HCT116 (cell line): ENCODE results near the gene C3AR1. TPM values are rescaled to one million over a fixed set of nuclear protein-coding genes. Genes with fewer than 3 reads are reported as not detected.

Experiments
- ATAC-seq: fragments of 200-7000 bp; cut with Tn5 transposase; 2 replicates; pipeline ENCODE4 v1.9.1; 2020; ENCODE audit warnings: mild to moderate bottlenecking, moderate library complexity
- BruUV-seq: library from RNA; stranded (reverse); fragments of 400-500 nt; replicated peaks from 2 replicates; lab custom pipeline; 2021; lab: Mats Ljungman, UMichigan
- CTCF ChIA-PET: fragments of 300-600 bp; sonication (Branson Sonifier 250); formaldehyde crosslinking; loops from one replicate; lab custom pipeline; 2021; ENCODE audit warnings: antibody characterized with exemption; lab: Charles Lee
- POLR2A ChIA-PET: fragments of 300-600, 350-600 bp; sonication (Branson Sonifier 250); formaldehyde crosslinking; loops from one replicate; lab custom pipeline; 2021; ENCODE audit warnings: antibody characterized with exemption; lab: Charles Lee
- RAD21 ChIA-PET, 2 experiments: fragments of 300-600 bp; sonication (Branson Sonifier 250); formaldehyde crosslinking; loops; one replicate each; lab custom pipeline; 2023; ENCODE audit warnings: low total read pairs in 2 of 2; ENCODE audit not compliant: uncharacterized antibody in 2 of 2, unreplicated experiment in 2 of 2, low non-redundant PET in 1 of 2; lab: Charles Lee
- DNase-seq: peaks from one replicate; pipeline ENCODE4 v3.0.0-alpha.2; 2010; ENCODE audit warnings: low read depth, low spot score
- H2AFZ ChIP-seq: fragments of 200-600 bp; shearing (Covaris generic), sonication (generic); 2 replicates; pipeline ENCODE4 v1.6.1; 2017; ENCODE audit warnings: low read depth, mixed run types, mixed read lengths, antibody characterized with exemption, low read length; ENCODE audit not compliant: poor library complexity, severe bottlenecking
- H3K27ac ChIP-seq: 2 replicates; pipeline ENCODE4 v1.5.1; 2012; ENCODE audit warnings: low read depth, low read length
- H3K27me3 ChIP-seq: fragments of 200-600 bp; sonication (generic); 2 replicates; pipeline ENCODE4 v1.6.1; 2016; ENCODE audit warnings: mixed run types, low read length, mixed read lengths; ENCODE audit not compliant: insufficient read depth
- H3K36me3 ChIP-seq, 2 experiments: fragments of 200-500 bp in 1 of 2; fragments of 200-600 bp in 1 of 2; sonication (Bioruptor generic) in 1 of 2; sonication (generic) in 1 of 2; 2 replicates each; pipeline versions ENCODE4 v1.5.1 to v1.6.1; 2014 to 2016; ENCODE audit warnings: low read length in 2 of 2, inconsistent platforms in 1 of 2, mixed read lengths in 1 of 2, mixed run types in 1 of 2; ENCODE audit not compliant: insufficient read depth in 2 of 2, control insufficient read depth in 1 of 2
- H3K4me1 ChIP-seq, 2 experiments: fragments of 200-600 bp in 1 of 2; sonication (generic) in 1 of 2; 2 replicates each; pipeline versions ENCODE4 v1.5.1 to v1.6.1; 2012 to 2017; ENCODE audit warnings: low read length in 2 of 2, inconsistent platforms in 1 of 2, mild to moderate bottlenecking in 1 of 2, mixed read lengths in 1 of 2, mixed run types in 1 of 2, moderate library complexity in 1 of 2; ENCODE audit not compliant: insufficient read depth in 2 of 2, control insufficient read depth in 1 of 2
- H3K4me2 ChIP-seq: fragments of 200-600 bp; sonication (generic); 2 replicates; pipeline ENCODE4 v1.6.1; 2017; ENCODE audit warnings: mixed run types, low read length, mixed read lengths
- H3K4me3 ChIP-seq, 2 experiments: fragments of 200-600 bp in 1 of 2; sonication (generic) in 1 of 2; replicated peaks in 1 of 2; 2 replicates each; pipeline ENCODE4 v1.5.1; 2011 to 2016; ENCODE audit warnings: low read length in 2 of 2, control low read depth in 1 of 2, low read depth in 1 of 2, mild to moderate bottlenecking in 1 of 2, mixed read lengths in 1 of 2, mixed run types in 1 of 2
- H3K79me2 ChIP-seq: fragments of 200-600 bp; sonication (generic); 2 replicates; pipeline ENCODE4 v1.6.1; 2017; ENCODE audit warnings: mild to moderate bottlenecking, mixed run types, low read length, moderate library complexity, mixed read lengths; ENCODE audit not compliant: insufficient read depth
- H3K9ac ChIP-seq: fragments of 200-600 bp; sonication (generic); 2 replicates; pipeline ENCODE4 v1.6.1; 2016; ENCODE audit warnings: low read length, mixed read lengths
- H3K9me2 ChIP-seq: fragments of 200-600 bp; sonication (generic), shearing (Covaris generic); 2 replicates; pipeline ENCODE4 v1.6.1; 2017; ENCODE audit warnings: mixed run types, mild to moderate bottlenecking, moderate library complexity; ENCODE audit not compliant: insufficient read depth
- H3K9me3 ChIP-seq, 2 experiments: fragments of 200-500 bp in 1 of 2; fragments of 200-600 bp in 1 of 2; sonication (Bioruptor generic) in 1 of 2; sonication (generic) in 1 of 2; 2 replicates each; pipeline ENCODE4 v1.6.1; 2014 to 2017; ENCODE audit warnings: low read length in 2 of 2, mixed read lengths in 2 of 2, inconsistent platforms in 1 of 2, low read depth in 1 of 2, mild to moderate bottlenecking in 1 of 2, mixed run types in 1 of 2, moderate library complexity in 1 of 2; ENCODE audit not compliant: control insufficient read depth in 1 of 2, insufficient read depth in 1 of 2
- H4K20me1 ChIP-seq: fragments of 200-600 bp; sonication (generic), shearing (Covaris generic); 2 replicates; pipeline ENCODE4 v1.6.1; 2017; ENCODE audit warnings: mixed run types, mild to moderate bottlenecking, moderate library complexity; ENCODE audit not compliant: insufficient read depth
- CEBPB ChIP-seq: IDR thresholded peaks from 2 replicates; pipeline ENCODE4 v1.6.1; 2012; ENCODE audit warnings: low read depth
- CTCF ChIP-seq, 3 experiments: fragments of 200-600 bp in 1 of 3; sonication (generic) in 1 of 3; IDR thresholded peaks in 2 of 3; conservative IDR thresholded peaks in 1 of 3; 2 replicates each; pipeline ENCODE4 v1.5.1; 2012 to 2017; ENCODE audit warnings: low read depth in 2 of 3, low read length in 2 of 3, antibody characterized with exemption in 1 of 3, borderline replicate concordance in 1 of 3, control low read depth in 1 of 3, mild to moderate bottlenecking in 1 of 3, mixed read lengths in 1 of 3, mixed run types in 1 of 3, moderate library complexity in 1 of 3; ENCODE audit not compliant: insufficient read depth in 1 of 3
- FOSL1 ChIP-seq: IDR thresholded peaks from 2 replicates; pipeline ENCODE4 v1.6.1; 2012; ENCODE audit warnings: low read depth
- JUND ChIP-seq: IDR thresholded peaks from 2 replicates; pipeline ENCODE4 v1.6.1; 2012
- MAX ChIP-seq: IDR thresholded peaks from 2 replicates; pipeline ENCODE4 v1.6.1; 2012
- RAD21 ChIP-seq: IDR thresholded peaks from 2 replicates; pipeline ENCODE4 v1.6.1; 2012; ENCODE audit warnings: low read depth, mild to moderate bottlenecking
- TCF7L2 ChIP-seq: IDR thresholded peaks from 2 replicates; pipeline ENCODE4 v1.7.0; 2011; ENCODE audit warnings: borderline replicate concordance, inconsistent platforms; ENCODE audit not compliant: insufficient read depth, insufficient read length; ENCODE audit errors: extremely low read depth
- intact Hi-C: fragments of 100-400 bp; cut with micrococcal nuclease; formaldehyde crosslinking; loops from 2 replicates; pipeline ENCODE4 v1.10.0; 2022
- total RNA-seq: library from RNA; stranded (reverse); gene quantifications from one replicate; pipeline ENCODE4 v1.2.1, GENCODE V29; 2021; ENCODE audit not compliant: unreplicated experiment

The C3AR1 gene
- total RNA-seq, 1 experiment from 2014 or later = not detected

GRCh38 chr12:8078398-8078797 is 12.2 kb upstream of the C3AR1 start:
- no peak overlapping the region for H3K9ac ChIP-seq
- no peaks in the 10 kb centered on the region for H3K9me2 ChIP-seq
- H3K36me3 ChIP-seq = no peaks in the 10 kb centered on the region
- no peak overlapping the region for H3K27ac ChIP-seq
- no peaks in the 10 kb centered on the region for H3K9me3 ChIP-seq
- no peak overlapping the region for H3K4me3 ChIP-seq
- TF ChIP-seq CEBPB (no peak), RAD21 (peak; percentile 75), CTCF (IDR thresholded peaks at IDR 0.05 in 2 of 3, conservative IDR thresholded peaks at IDR 0.05 in 1 of 3; ENCODE audit: borderline replicate concordance in 1 of 3, insufficient read depth in 1 of 3, low read depth in 2 of 3, low read length in 2 of 3) (peak; percentile 47 to 71 (median 48); a peak in 5 of 6 replicates)
- intact Hi-C loops = loop anchor here (2.0 to 10.0 kb wide), 3 partner anchors 32 to 246 kb away; partner anchors contain the start of gene SLC2A3
- peaks cover 7 to 22% of the 10 kb centered on the region in 2 experiments for H3K4me1 ChIP-seq
- ATAC-seq = peak; percentile 34; the same call in 1 of the 2 replicates
- H3K4me2 ChIP-seq = no peak overlapping the region
- no peaks in the 10 kb centered on the region for H3K27me3 ChIP-seq
- H2AFZ ChIP-seq = no peak overlapping the region
- H4K20me1 ChIP-seq = no peaks in the 10 kb centered on the region
- CTCF ChIA-PET = interaction anchor here (0.7 to 2.6 kb wide), 11 partner anchors 33 to 436 kb away, joined by 3 to 35 read pairs (median 8); no protein-coding TSS in a partner anchor
- peak; percentile 50 for DNase-seq
- POLR2A ChIA-PET = interaction anchor here (0.8 kb wide), 1 partner anchor 9 kb away, joined by 3 read pairs; no protein-coding TSS in a partner anchor
- no TSS peak for BruUV-seq
- RAD21 ChIA-PET = interaction anchor here (0.7 to 2.0 kb wide), 3 partner anchors 40 to 145 kb away, joined by 3 to 4 read pairs (median 4); no protein-coding TSS in a partner anchor
- peaks cover 12% of the 10 kb centered on the region for H3K79me2 ChIP-seq

GRCh38 chr12:8077207-8077606 is 11.0 kb upstream of the C3AR1 start:
- peak overlapping the region; percentile 5; the same call in 1 of the 2 replicates for H3K4me2 ChIP-seq
- ATAC-seq = no peak

More at GRCh38 chr12:8077207-8077606, 11.0 kb upstream of the C3AR1 start:
- Histone ChIP-seq H3K27ac (no peak overlapping the region), H3K27me3 (no peaks in the 10 kb centered on the region), H3K9ac (no peak overlapping the region), H2AFZ (no peak overlapping the region), H3K79me2 (peaks cover under 1% of the 10 kb centered on the region; the same call in 1 of the 2 replicates), H3K4me1 (peaks cover 7 to 17% of the 10 kb centered on the region in 2 experiments), H3K9me3 (no peaks in the 10 kb centered on the region), H4K20me1 (no peaks in the 10 kb centered on the region), H3K4me3 (no peak overlapping the region), H3K9me2 (no peaks in the 10 kb centered on the region), H3K36me3 (no peaks in the 10 kb centered on the region)
- no peak for DNase-seq
- TF ChIP-seq MAX (no peak), TCF7L2 (peak; percentile 54), JUND (peak; percentile 25; the same call in 1 of the 2 replicates), FOSL1 (peak; percentile 44; the same call in 1 of the 2 replicates)
- BruUV-seq = no TSS peak
- ChIA-PET RAD21 (interaction anchor here in 1 of 2 experiments (2.0 kb wide), 1 partner anchor 144 kb away, joined by 4 read pairs; no protein-coding TSS in a partner anchor), CTCF (interaction anchor here (1.2 to 2.6 kb wide), 4 partner anchors 29 to 434 kb away, joined by 3 to 35 read pairs (median 8); no protein-coding TSS in a partner anchor), POLR2A (no interaction called here)
- intact Hi-C loops = loop anchor here (10.0 kb wide), 1 partner anchor 142 kb away; the partner anchor contains the start of gene SLC2A3
